ENCODE results near the gene DENND4A.

Gene DENND4A

GRCh38 chr15:65666257-65666656 is 125.8 kb downstream of the DENND4A start:
- DNase-seq (ENCODE audit: low spot score): no peak

GRCh38 chr15:65663521-65663920 is 128.6 kb downstream of the DENND4A start:
- no peak for DNase-seq (ENCODE audit: low spot score)

- no peak for DNase-seq (ENCODE audit: low spot score)
Observed at GRCh38 chr15:65660927-65661326, 131.2 kb downstream of the DENND4A start.

- DNase-seq (ENCODE audit: low spot score): no peak
Observed at GRCh38 chr15:65659502-65660052, 132.5 kb downstream of the DENND4A start.

- no peak for DNase-seq (ENCODE audit: low spot score)
Observed at GRCh38 chr15:65655457-65655856, 136.6 kb downstream of the DENND4A start.

GRCh38 chr15:65655026-65655425 is 137.1 kb downstream of the DENND4A start:
- no peak for DNase-seq (ENCODE audit: low spot score)

GRCh38 chr15:65653801-65654521 is 138.1 kb downstream of the DENND4A start:
- DNase-seq (ENCODE audit: low spot score): no peak

- DNase-seq (ENCODE audit: low spot score): no peak
Observed at GRCh38 chr15:65653341-65653740, 138.8 kb downstream of the DENND4A start.

- DNase-seq (ENCODE audit: low spot score): no peak
Observed at GRCh38 chr15:65651831-65652749, 140.0 kb downstream of the DENND4A start.

- no peak for DNase-seq (ENCODE audit: low spot score)
Observed at GRCh38 chr15:65651042-65651322, 141.1 kb downstream of the DENND4A start.

GRCh38 chr15:65650312-65651041 is 141.6 kb downstream of the DENND4A start:
- no peak for DNase-seq (ENCODE audit: low spot score)

GRCh38 chr15:65646486-65646885 is 145.6 kb downstream of the DENND4A start:
- no peak for DNase-seq (ENCODE audit: low spot score)

- DNase-seq (ENCODE audit: low spot score): no peak
Observed at GRCh38 chr15:65645392-65645791, 146.7 kb downstream of the DENND4A start.

- no peak for DNase-seq (ENCODE audit: low spot score)
Observed at GRCh38 chr15:65644282-65644681, 147.8 kb downstream of the DENND4A start.

GRCh38 chr15:65642594-65642993 is 149.5 kb downstream of the DENND4A start:
- DNase-seq (ENCODE audit: low spot score): no peak

GRCh38 chr15:65641768-65642475 is 150.2 kb downstream of the DENND4A start:
- DNase-seq (ENCODE audit: low spot score): no peak

GRCh38 chr15:65639509-65639908 is 152.6 kb downstream of the DENND4A start:
- DNase-seq (ENCODE audit: low spot score): no peak

- peak; percentile 78 for DNase-seq (ENCODE audit: low spot score)
Observed at GRCh38 chr15:65638681-65639089, 153.4 kb downstream of the DENND4A start.

GRCh38 chr15:65638109-65638508 is 154.0 kb downstream of the DENND4A start:
- no peak for DNase-seq (ENCODE audit: low spot score)

GRCh38 chr15:65634356-65634755 is 157.7 kb downstream of the DENND4A start:
- no peak for DNase-seq (ENCODE audit: low spot score)

GRCh38 chr15:65633752-65634151 is 158.3 kb downstream of the DENND4A start:
- DNase-seq (ENCODE audit: low spot score): no peak

Data from D341Med (cell line).